Measurements from ENCODE around the gene POC1A. TPM values are rescaled to one million over a fixed set of nuclear protein-coding genes. Genes with fewer than 3 reads are reported as not detected.

The POC1A gene
- total and polyA plus RNA-seq, 2 of the 8 experiments (the other 6 are each of a cell fraction or from before 2014, with no cell fraction given): 35.7 to 39.2 TPM

GRCh38 chr3:52144034-52144795, 10.0 kb downstream of the POC1A start (continued):
- TF ChIP-seq CHD7 (IDR thresholded peaks at IDR 0.05; ENCODE audit: insufficient replicate concordance, low read length) (no peak), RFX5 (IDR thresholded peaks at IDR 0.05; ENCODE audit: borderline replicate concordance, low read depth, low read length) (no peak), POLR2A (IDR thresholded peaks at IDR 0.05; ENCODE audit: control extremely low read depth in 1 of 2, low read depth in 2 of 2, low read length in 2 of 2) (no peak), MAFK (IDR thresholded peaks at IDR 0.05; ENCODE audit: low read depth, low read length) (no peak), TAF1 (IDR thresholded peaks at IDR 0.05; ENCODE audit: low read depth, low read length) (no peak), SUZ12 (IDR thresholded peaks at IDR 0.05; ENCODE audit: low read length) (no peak), HDAC2 (IDR thresholded peaks at IDR 0.05; ENCODE audit: borderline replicate concordance in 1 of 2, low read depth in 2 of 2, low read length in 2 of 2) (no peak), KDM5A (IDR thresholded peaks at IDR 0.05; ENCODE audit: low read length) (no peak), EGR1 (IDR thresholded peaks at IDR 0.05; ENCODE audit: borderline replicate concordance, low read depth, low read length) (no peak)

Data from H1 (cell line).